GM19025 (cell line): ENCODE measurements around the gene MYPN.
A peak's percentile ranks its signal among the peaks of the same experiment; 100 is the strongest.
"Not testable (repeated sequence)": the region's sequence is repeated elsewhere in the genome, so short reads cannot be mapped to it uniquely, and the experiment has no call there.

Experiments
- ATAC-seq: cut with Tn5 transposase; IDR thresholded peaks from one replicate; pipeline ENCODE4 v1.9.1; 2021; ENCODE audit warnings: mild to moderate bottlenecking, low read depth, moderate library complexity; ENCODE audit not compliant: unreplicated experiment

Gene MYPN, protein sequence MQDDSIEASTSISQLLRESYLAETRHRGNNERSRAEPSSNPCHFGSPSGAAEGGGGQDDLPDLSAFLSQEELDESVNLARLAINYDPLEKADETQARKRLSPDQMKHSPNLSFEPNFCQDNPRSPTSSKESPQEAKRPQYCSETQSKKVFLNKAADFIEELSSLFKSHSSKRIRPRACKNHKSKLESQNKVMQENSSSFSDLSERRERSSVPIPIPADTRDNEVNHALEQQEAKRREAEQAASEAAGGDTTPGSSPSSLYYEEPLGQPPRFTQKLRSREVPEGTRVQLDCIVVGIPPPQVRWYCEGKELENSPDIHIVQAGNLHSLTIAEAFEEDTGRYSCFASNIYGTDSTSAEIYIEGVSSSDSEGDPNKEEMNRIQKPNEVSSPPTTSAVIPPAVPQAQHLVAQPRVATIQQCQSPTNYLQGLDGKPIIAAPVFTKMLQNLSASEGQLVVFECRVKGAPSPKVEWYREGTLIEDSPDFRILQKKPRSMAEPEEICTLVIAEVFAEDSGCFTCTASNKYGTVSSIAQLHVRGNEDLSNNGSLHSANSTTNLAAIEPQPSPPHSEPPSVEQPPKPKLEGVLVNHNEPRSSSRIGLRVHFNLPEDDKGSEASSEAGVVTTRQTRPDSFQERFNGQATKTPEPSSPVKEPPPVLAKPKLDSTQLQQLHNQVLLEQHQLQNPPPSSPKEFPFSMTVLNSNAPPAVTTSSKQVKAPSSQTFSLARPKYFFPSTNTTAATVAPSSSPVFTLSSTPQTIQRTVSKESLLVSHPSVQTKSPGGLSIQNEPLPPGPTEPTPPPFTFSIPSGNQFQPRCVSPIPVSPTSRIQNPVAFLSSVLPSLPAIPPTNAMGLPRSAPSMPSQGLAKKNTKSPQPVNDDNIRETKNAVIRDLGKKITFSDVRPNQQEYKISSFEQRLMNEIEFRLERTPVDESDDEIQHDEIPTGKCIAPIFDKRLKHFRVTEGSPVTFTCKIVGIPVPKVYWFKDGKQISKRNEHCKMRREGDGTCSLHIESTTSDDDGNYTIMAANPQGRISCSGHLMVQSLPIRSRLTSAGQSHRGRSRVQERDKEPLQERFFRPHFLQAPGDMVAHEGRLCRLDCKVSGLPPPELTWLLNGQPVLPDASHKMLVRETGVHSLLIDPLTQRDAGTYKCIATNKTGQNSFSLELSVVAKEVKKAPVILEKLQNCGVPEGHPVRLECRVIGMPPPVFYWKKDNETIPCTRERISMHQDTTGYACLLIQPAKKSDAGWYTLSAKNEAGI (N-terminal part only)

DNA sequence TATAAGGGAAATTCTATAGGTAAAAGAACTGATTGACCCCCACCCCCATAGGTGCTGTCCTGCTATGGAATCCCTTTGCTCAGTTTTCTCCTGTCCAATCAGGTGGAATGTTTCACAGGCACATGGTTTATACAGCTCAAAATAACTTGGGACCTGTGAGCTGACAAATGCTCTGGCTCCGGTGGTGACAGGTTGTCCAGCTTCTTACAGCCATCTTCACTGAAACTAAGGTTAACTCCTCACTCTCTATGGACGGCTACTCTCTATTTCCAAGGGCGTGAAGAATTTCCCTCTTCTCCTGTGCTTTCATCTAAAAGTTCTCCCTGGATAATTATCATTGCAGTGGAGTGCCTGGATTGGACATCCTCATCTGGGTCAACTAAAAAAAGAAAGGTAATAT is at the start of gene MYPN:
Gene MYPN, plus strand, starts transcription at position 158 of the 400 bp plus-strand sequence. CDS start 11,951 bp downstream, outside the sequence.
- ATAC-seq = no peak

DNA sequence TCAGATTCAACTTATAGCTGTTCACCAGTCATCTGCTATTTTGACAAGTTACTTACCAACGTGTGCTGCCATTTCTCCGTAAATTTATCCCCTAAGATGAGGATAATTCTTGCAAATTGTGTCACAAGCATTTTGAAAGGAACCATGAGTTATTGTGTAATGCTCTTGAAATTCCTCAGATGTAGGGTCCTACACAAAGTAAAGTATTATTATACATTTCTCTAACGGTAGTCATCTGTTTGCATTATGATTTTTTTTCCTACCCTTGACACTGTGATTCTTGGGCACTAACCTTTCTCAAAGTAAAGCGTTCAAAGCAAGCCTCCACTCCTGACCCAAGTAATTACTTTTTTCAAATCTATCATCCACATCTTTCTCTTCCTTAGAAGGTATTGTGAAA is 42.3 kb upstream of the MYPN start:
- ATAC-seq = no peak

GRCh38 chr10:68067508-68067907 is 41.8 kb upstream of the MYPN start:
- no peak for ATAC-seq

GRCh38 chr10:68073631-68074030 is 35.7 kb upstream of the MYPN start:
- no peak for ATAC-seq

GRCh38 chr10:68074031-68074774 is 35.1 kb upstream of the MYPN start:
- ATAC-seq = no peak

- peak; percentile 93 for ATAC-seq
Measured at GRCh38 chr10:68074775-68075549, 34.3 kb upstream of the MYPN start, which contains the start of gene HERC4. HERC4 (minus strand) TSS chr10:68075283; CDS start chr10:68073108, 2,175 bp downstream.

DNA sequence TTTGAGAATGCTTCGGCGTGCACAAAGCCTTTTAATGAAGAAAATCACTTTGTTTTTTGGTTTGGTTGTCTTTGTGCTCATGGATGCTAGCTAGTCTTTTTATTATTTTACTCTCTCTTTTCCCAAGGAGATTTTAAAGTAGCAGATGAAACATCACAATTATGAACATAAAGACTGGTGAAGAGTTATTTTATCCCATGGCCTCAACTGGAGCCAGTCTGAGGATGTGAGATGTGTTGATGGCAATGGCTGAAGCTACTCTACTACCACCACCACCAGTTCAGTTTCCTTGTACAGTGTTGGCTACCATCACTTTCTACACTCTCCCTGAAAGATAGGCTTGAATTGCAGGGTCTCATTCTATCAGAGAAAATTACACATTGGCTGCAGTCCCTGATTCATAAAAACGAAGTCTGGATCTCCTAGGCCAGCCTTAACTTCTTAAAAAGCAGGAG is 33.7 kb upstream of the MYPN start:
- no peak for ATAC-seq

- not testable (repeated sequence) for ATAC-seq
Measured at GRCh38 chr10:68076081-68076480, 33.2 kb upstream of the MYPN start.

- ATAC-seq = no peak
Measured at GRCh38 chr10:68077026-68077425, 32.3 kb upstream of the MYPN start.

- ATAC-seq = no peak
Measured at GRCh38 chr10:68079434-68079833, 29.9 kb upstream of the MYPN start.

DNA sequence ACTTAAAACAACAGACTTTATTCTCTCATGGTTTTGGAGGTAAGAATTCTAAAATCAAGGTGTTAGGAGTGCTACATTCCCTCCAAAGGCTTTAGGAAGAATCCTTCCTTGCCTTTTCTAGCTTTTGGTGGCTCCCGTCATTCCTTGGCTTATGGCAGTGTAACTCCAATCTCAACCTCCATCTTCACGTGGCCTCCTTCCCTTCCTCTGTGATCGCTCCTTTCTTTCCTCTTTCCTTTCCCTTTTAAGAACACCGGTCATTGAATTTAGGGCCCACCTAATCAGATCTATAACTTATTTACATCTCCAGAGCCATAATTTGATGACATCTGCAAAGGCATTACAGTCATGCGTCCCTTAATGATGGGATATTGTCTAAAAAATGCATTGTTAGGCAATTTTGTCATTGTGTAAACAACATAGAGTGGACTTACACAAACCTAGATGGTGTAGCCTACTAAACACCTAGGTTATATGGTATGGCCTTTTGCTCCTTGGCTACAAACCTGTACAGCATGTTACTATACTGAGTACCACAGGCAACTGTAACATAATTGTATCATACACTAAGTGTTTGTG is 28.3 kb upstream of the MYPN start:
- ATAC-seq = no peak

DNA sequence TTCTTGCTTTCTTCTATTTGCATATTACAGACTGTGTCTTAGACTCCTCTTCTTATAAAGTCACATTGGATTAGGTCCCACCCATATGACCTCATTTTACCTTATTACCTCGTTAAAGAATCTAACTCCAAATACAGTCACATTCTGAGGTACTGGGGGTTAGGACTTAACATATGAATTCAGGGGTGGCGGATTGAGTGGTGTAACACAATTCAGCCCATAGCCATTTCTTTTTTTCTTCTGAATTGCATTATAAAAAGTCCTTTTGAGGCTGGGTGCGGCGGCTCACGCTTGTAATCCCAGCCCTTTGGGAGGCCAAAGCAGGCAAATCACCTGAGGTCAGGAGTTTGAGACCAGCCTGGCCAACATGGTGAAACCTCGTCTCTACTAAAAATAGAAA is 27.4 kb upstream of the MYPN start:
- no peak for ATAC-seq

- no peak for ATAC-seq
Measured at GRCh38 chr10:68082872-68083271, 26.4 kb upstream of the MYPN start.

- no peak for ATAC-seq
Measured at GRCh38 chr10:68083953-68084352, 25.3 kb upstream of the MYPN start.

- ATAC-seq = no peak
Measured at GRCh38 chr10:68084469-68084868, 24.8 kb upstream of the MYPN start.

DNA sequence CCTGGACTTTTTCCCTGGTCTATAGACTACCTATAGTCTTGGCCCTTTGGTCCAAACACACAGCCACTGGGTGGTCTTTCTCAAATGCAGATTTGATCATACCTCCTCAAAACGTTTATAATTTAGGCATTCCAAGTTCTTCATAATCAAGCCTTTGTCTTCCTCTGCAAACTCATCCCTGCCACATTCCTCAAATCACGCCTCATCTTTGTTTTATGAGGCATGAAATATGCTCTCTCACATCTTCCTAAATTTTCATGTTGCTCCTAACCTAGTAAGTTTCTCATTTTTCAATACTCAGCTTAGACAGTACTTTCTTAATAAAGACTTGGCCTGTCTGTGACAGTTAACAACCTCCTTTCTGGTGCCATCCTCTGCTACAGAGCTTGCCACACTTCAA is 23.3 kb upstream of the MYPN start:
- no peak for ATAC-seq

DNA sequence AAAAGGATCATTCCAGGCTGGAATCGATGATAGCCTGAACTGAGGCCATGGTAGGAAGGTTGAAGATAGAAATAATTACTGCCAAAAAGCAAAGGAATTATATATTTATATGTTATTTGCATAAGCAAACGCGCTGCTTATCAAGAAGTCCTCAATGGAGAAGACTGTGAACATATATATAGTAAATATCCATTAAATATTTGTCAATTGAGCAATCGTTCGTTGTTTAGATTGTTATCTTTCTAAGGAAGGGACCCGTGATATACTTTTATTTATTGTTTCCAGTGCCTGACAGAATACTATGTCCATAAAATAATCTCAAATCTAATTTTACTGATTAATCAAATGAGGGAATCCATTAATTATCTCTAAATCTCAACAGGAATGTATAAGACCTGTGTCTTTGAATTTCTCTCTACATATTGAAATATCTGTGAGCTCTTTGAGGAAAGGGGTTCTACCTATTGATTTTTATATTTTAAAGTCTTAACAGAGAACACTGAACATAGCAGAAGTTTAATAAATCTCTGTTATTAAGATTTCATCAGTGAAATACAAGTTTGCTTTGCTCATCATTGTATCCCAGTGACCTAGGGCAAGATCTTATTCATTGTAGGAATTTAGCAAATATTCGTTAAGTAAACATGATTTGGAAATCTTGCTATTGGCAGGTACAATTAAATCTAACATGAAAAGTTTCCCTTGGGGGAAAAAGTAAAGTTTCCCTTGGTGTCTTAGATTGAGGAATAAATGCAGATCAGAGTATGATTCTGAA is 22.2 kb upstream of the MYPN start:
- ATAC-seq = no peak
